GM12873 (cell line): ENCODE results near the gene AGAP2.

Experiments
- TF ChIP-seq, protein P1 (sequence below): IDR thresholded peaks from 2 replicates; pipeline ENCODE4 v1.5.1; 2012; ENCODE audit warnings: low read depth, mild to moderate bottlenecking, moderate library complexity, low read length, control low read depth; ENCODE audit not compliant: insufficient read depth; ENCODE audit errors: missing control alignments

The AGAP2 gene

DNA sequence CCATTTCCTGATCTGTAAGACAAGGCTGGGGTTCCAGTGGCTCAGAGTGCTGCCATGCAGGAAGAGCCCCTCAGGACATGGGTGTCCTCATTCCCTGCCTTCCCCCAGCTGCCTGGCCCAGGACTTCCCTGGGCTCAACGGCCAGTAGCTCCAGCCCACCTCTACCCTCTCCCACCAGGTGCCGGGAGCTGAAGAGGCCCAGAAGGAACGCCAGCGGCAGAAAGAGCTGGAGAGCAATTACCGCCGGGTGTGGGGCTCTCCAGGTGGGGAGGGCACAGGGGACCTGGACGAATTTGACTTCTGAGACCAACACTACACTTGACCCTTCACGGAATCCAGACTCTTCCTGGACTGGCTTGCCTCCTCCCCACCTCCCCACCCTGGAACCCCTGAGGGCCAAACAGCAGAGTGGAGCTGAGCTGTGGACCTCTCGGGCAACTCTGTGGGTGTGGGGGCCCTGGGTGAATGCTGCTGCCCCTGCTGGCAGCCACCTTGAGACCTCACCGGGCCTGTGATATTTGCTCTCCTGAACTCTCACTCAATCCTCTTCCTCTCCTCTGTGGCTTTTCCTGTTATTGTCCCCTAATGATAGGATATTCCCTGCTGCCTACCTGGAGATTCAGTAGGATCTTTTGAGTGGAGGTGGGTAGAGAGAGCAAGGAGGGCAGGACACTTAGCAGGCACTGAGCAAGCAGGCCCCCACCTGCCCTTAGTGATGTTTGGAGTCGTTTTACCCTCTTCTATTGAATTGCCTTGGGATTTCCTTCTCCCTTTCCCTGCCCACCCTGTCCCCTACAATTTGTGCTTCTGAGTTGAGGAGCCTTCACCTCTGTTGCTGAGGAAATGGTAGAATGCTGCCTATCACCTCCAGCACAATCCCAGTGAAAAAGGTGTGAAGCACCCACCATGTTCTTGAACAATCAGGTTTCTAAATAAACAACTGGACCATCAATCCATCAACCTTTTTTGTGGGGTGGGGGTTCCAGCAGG lies 17.6 kb downstream of the AGAP2 start:
- TF ChIP-seq, protein P1, sequence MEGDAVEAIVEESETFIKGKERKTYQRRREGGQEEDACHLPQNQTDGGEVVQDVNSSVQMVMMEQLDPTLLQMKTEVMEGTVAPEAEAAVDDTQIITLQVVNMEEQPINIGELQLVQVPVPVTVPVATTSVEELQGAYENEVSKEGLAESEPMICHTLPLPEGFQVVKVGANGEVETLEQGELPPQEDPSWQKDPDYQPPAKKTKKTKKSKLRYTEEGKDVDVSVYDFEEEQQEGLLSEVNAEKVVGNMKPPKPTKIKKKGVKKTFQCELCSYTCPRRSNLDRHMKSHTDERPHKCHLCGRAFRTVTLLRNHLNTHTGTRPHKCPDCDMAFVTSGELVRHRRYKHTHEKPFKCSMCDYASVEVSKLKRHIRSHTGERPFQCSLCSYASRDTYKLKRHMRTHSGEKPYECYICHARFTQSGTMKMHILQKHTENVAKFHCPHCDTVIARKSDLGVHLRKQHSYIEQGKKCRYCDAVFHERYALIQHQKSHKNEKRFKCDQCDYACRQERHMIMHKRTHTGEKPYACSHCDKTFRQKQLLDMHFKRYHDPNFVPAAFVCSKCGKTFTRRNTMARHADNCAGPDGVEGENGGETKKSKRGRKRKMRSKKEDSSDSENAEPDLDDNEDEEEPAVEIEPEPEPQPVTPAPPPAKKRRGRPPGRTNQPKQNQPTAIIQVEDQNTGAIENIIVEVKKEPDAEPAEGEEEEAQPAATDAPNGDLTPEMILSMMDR = no peak

DNA sequence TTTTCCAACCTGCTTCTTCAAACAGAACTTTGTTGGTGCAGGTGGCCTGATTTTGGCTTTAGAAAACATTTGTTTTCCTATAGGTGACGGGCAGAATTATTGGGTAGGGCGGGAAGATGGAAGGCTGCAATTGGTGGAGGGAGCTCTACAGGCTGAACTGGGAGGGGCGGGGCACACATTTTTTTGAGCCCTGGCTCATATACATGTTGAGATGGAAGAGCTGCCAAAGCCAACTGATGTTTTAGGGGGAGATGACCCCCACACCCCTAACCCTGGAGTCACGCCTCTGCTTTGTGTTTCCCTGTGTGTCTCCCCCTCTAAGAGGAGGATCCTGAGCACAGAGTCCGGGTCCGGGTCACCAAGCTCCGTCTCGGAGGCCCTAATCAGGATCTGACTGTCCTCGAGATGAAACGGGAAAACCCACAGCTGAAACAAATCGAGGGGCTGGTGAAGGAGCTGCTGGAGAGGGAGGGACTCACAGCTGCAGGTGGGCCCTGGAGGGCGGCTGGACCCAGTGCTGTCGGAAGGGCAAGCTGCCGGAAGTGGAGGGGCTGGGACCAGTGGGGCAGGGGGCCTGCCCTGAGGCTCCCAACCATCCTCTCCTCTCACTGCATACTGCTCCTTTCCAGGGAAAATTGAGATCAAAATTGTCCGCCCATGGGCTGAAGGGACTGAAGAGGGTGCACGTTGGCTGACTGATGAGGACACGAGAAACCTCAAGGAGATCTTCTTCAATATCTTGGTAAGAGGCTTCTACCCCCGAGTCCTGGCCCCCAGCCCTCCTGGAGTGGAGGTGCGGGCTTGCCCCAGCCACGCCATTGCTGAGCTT lies 18.6 kb downstream of the AGAP2 start:
- TF ChIP-seq, protein P1 = no peak

DNA sequence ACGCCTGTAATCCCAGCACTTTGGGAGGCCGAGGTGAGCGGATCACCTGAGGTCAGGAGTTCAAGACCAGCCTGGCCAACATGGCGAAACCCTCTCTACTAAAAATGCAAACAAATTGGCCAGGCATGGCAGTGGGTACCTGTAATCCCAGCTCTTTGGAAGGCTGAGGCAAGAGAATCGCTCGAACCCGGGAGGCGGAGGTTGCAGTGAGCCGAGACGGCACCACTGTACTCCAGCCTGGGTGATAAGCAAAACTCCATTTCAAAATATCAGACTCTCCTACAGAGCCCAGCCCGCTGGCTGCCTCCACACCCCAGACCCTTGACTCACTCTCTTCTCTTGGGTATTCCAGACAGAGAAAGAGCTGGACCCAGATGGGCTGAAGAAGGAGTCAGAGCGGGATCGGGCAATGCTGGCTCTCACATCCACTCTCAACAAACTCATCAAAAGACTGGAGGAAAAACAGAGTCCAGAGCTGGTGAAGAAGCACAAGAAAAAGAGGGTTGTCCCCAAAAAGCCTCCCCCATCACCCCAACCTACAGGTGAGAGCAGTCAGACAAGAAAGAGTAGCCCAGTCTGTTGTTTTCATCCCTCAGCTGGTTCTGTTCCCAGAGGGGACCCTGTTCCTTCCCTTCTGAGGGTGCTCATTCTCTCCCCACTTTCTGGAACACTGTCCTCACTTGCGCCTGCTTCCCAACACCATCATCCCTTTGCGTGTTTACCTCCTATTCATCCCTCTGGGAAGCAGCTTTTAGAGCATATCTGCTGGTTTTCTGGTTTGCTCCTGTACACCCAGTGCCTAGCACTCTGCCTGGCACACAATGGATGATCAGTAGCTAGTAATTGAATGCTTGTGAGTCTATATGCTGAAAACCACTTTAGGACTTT lies 19.7 kb downstream of the AGAP2 start:
- TF ChIP-seq, protein P1 = no peak

DNA sequence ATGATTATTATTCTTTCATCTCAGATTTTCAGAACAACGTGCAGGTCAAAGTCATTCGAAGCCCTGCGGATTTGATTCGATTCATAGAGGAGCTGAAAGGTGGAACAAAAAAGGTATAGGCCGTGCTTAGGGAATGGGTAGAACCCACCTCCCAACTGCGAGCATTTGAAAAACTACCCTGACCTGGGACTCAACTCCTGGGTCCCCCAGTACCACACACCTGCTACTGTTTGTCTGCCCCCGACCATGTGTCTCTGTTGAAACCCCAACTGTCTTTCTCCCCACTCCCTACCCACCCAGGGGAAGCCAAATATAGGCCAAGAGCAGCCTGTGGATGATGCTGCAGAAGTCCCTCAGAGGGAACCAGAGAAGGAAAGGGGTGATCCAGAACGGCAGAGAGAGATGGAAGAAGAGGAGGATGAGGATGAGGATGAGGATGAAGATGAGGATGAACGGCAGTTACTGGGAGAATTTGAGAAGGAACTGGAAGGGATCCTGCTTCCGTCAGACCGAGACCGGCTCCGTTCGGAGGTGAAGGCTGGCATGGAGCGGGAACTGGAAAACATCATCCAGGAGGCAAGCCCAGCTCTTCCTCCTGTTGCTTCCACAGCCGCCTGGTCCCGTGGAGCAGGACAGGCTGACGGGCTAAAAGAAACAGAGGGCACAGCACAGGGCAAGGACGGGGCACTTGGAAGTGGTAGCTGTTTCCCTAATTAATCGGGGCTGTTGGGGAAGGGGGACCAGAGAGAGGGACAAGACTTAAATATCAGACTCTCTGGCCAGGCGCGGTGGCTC lies 20.5 kb downstream of the AGAP2 start:
- TF ChIP-seq, protein P1 = no peak

DNA sequence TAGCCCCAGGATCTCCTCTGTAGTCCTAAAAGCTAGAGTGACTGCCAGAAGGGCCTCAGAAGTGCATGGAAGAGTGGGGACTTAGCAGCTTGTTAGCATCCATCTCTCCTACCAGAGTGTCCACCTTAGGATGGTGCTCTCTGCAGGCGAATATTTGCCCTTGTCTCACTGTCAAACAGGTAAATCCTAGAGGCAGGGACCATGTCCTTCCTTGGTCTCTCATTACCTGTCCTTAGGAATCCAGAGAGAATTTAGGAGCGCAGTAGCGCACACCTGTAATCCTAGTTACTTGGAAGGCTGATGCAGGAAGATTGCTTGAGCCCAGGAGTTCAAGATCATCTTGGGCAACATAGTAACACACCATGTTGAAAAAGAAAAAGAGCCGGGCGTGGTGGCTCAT lies 21.4 kb downstream of the AGAP2 start:
- TF ChIP-seq, protein P1 = no peak

DNA sequence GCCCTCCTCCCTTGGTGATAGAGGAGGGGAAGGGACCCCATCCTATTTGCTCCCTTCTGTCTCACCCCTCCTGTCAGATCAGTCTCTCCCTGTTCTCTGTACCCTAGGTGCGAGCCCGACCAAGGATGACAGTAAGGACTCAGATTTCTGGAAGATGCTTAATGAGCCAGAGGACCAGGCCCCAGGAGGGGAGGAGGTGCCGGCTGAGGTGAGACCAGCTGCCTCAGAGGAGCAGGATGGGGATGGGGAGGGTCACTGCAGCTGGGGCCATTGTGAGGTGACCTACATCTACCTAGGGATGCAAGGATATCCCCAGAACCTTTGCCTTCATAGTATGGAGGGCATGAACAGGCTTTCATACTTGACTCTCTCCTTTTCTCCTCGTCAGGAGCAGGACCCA lies 22.2 kb downstream of the AGAP2 start:
- TF ChIP-seq, protein P1 = no peak
